AG04449 (cell line): ENCODE results near the gene HOXD3.

Experiments used
- CTCF ChIA-PET: fragments of 350-600 bp; formaldehyde crosslinking; extraction: SDS; loops from one replicate; lab custom pipeline; 2021; ENCODE audit warnings: antibody characterized with exemption; lab: Yijun Ruan, JAX
- POLR2A ChIA-PET: fragments of 400-600, 350-600 bp; formaldehyde crosslinking; extraction: SDS; loops from one replicate; lab custom pipeline; 2020; ENCODE audit warnings: antibody characterized with exemption, inconsistent platforms; lab: Yijun Ruan, JAX
- DNase-seq: peaks from one replicate; pipeline ENCODE4 v3.0.0-alpha.2; 2010; ENCODE audit warnings: low read depth, low spot score
- H3K4me3 ChIP-seq: 2 replicates; pipeline ENCODE4 v1.5.1; 2011; ENCODE audit warnings: low read depth, mild to moderate bottlenecking, control low read depth, low read length
- TF ChIP-seq, protein P1 (sequence below): IDR thresholded peaks from one replicate; pipeline ENCODE4 v1.5.1; 2011; ENCODE audit warnings: mild to moderate bottlenecking, moderate library complexity, low read length, control low read depth, inconsistent platforms; ENCODE audit not compliant: insufficient read depth; ENCODE audit errors: missing control alignments

Gene HOXD3

DNA sequence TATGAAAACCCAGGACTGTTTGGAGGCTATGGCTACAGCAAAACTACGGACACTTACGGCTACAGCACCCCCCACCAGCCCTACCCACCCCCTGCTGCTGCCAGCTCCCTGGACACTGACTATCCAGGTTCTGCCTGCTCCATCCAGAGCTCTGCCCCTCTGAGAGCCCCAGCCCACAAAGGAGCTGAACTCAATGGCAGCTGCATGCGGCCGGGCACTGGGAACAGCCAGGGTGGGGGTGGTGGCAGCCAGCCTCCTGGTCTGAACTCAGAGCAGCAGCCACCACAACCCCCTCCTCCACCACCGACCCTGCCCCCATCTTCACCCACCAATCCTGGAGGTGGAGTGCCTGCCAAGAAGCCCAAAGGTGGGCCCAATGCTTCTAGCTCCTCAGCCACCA lies 12.1 kb downstream of the HOXD3 start:
- TF ChIP-seq, protein P1, sequence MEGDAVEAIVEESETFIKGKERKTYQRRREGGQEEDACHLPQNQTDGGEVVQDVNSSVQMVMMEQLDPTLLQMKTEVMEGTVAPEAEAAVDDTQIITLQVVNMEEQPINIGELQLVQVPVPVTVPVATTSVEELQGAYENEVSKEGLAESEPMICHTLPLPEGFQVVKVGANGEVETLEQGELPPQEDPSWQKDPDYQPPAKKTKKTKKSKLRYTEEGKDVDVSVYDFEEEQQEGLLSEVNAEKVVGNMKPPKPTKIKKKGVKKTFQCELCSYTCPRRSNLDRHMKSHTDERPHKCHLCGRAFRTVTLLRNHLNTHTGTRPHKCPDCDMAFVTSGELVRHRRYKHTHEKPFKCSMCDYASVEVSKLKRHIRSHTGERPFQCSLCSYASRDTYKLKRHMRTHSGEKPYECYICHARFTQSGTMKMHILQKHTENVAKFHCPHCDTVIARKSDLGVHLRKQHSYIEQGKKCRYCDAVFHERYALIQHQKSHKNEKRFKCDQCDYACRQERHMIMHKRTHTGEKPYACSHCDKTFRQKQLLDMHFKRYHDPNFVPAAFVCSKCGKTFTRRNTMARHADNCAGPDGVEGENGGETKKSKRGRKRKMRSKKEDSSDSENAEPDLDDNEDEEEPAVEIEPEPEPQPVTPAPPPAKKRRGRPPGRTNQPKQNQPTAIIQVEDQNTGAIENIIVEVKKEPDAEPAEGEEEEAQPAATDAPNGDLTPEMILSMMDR = no peak
- POLR2A ChIA-PET = no interaction called here
- no peak for DNase-seq
- CTCF ChIA-PET = interaction anchor here (1.3 to 4.2 kb wide), 3 partner anchors 29 to 385 kb away, joined by 4 to 24 read pairs (median 18); no protein-coding TSS in a partner anchor
- no peak overlapping the region for H3K4me3 ChIP-seq

DNA sequence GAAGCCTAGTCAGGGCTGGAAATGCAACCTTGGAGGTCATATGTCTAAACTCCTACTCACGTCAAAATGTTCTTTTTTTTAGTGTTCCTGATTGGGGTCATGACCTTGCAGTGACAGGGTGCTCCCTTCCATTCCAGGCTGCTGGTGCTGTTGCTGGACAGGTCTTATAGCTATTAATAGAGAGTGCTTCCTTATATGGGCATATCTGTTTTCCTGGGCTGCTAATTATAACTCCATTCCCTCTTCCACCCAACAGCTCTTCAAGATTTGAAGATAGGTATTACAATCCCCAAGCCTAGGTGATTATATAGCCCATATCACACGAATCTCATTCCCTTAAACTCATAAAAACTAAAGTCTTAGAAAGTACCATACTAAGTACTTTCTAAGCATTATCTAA lies 12.6 kb downstream of the HOXD3 start:
- ChIA-PET POLR2A (no interaction called here), CTCF (interaction anchor here (1.3 to 4.2 kb wide), 2 partner anchors 286 to 385 kb away, joined by 4 to 24 read pairs; no protein-coding TSS in a partner anchor)
- DNase-seq = no peak
- H3K4me3 ChIP-seq = no peak overlapping the region
- TF ChIP-seq, protein P1 = no peak

DNA sequence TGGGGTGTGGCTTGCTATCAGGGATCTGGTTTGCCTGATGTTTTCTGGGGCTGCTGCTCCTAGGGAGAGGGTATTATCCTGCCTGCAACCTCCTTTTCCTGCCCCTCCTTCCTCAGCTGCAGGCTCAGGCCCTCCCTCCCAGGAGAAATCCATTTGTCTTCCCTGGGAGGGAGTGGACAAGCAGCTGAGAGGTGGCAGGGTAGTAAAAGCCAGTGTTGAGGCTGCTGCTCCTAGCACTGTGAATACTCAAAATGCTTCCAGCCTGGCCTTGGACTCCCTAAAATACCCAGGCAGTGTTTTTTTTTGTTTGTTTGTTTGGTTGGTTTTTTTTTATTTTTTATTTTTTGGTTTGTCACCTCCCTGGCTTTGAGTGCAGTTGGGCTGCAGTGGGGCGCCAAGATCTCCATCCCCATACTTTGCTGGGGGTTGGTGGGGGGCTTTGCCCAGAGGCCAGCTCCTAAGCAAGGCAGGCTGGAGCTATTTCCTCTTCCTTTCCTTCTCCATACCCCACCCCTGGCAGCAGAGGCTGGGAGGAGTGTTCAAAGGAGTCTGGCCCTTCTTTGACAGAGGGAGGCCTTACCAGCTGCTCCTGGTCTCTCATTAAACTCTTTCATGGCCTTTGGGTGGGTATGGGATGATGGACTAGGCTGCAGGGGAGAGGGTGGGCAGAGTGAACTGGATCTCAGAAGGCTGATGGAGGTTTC lies 13.6 kb downstream of the HOXD3 start:
- ChIA-PET POLR2A (no interaction called here), CTCF (no interaction called here)
- no peak for DNase-seq
- TF ChIP-seq, protein P1 = no peak
- no peak overlapping the region for H3K4me3 ChIP-seq

GRCh38 chr2:176171351-176172006 lies 14.4 kb downstream of the HOXD3 start:
- TF ChIP-seq, protein P1 = no peak
- no peak for DNase-seq
- no peak overlapping the region for H3K4me3 ChIP-seq
- CTCF ChIA-PET = no interaction called here
- POLR2A ChIA-PET = no interaction called here

DNA sequence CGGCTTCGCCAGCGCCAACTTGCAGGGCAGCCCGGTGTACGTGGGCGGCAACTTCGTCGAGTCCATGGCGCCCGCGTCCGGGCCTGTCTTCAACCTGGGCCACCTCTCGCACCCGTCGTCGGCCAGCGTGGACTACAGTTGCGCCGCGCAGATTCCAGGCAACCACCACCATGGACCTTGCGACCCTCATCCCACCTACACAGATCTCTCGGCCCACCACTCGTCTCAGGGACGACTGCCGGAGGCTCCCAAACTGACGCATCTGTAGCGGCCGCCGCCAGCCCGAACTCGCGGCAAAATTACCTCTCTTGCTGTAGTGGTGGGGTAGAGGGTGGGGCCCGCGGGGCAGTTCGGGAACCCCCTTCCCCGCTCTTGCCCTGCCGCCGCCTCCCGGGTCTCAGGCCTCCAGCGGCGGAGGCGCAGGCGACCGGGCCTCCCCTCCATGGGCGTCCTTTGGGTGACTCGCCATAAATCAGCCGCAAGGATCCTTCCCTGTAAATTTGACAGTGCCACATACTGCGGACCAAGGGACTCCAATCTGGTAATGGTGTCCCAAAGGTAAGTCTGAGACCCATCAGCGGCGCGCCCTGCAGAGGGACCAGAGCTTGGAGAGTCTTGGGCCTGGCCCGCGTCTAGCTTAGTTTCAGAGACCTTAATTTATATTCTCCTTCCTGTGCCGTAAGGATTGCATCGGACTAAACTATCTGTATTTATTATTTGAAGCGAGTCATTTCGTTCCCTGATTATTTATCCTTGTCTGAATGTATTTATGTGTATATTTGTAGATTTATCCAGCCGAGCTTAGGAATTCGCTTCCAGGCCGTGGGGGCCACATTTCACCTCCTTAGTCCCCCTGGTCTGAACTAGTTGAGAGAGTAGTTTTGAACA lies 15.1 kb downstream of the HOXD3 start:
- H3K4me3 ChIP-seq = no peak overlapping the region
- CTCF ChIA-PET = interaction anchor here (0.6 to 1.2 kb wide), 2 partner anchors 141 to 283 kb away, joined by 3 to 4 read pairs; no protein-coding TSS in a partner anchor
- DNase-seq = no peak
- POLR2A ChIA-PET = no interaction called here
- TF ChIP-seq, protein P1 = no peak
